SU-DHL-6 (cell line): ENCODE results near the gene NCOA1.
"Not testable (repeated sequence)": the region's sequence is repeated elsewhere in the genome, so short reads cannot be mapped to it uniquely, and the experiment has no call there.

ENCODE experiments used
- H2AFZ ChIP-seq: fragments of 200-600 bp; sonication (generic); 2 replicates; pipeline ENCODE4 v1.6.1; 2014; ENCODE audit warnings: low read depth, mild to moderate bottlenecking, moderate library complexity, mixed read lengths, antibody characterized with exemption, low read length; ENCODE audit not compliant: severe bottlenecking
- H3F3A ChIP-seq: fragments of 200-600 bp; shearing (Covaris generic); 2 replicates; pipeline ENCODE4 v1.6.0; 2016; ENCODE audit warnings: antibody characterized with exemption, mild to moderate bottlenecking; ENCODE audit not compliant: insufficient read depth
- H3K27ac ChIP-seq: fragments of 200-600 bp; sonication (generic); 2 replicates; pipeline ENCODE4 v1.5.1; 2016; ENCODE audit warnings: low read depth, mild to moderate bottlenecking, low read length, moderate library complexity, mixed read lengths
- H3K27me3 ChIP-seq: fragments of 200-600 bp; sonication (generic), shearing (Covaris generic); 2 replicates; pipeline ENCODE4 v1.6.0; 2014; ENCODE audit warnings: mild to moderate bottlenecking, low read length
- H3K36me3 ChIP-seq: fragments of 200-600 bp; sonication (generic); 2 replicates; pipeline ENCODE4 v1.6.1; 2014; ENCODE audit warnings: mild to moderate bottlenecking, low read length, mixed read lengths
- H3K4me2 ChIP-seq: fragments of 300-600, 200-600 bp; shearing (Covaris generic), sonication (generic); 2 replicates; pipeline ENCODE4 v1.6.0; 2014; ENCODE audit warnings: low read length, low read depth, mild to moderate bottlenecking; ENCODE audit not compliant: poor library complexity, severe bottlenecking
- H3K4me3 ChIP-seq: fragments of 200-600 bp; sonication (generic); 2 replicates; pipeline ENCODE4 v1.5.1; 2014; ENCODE audit warnings: antibody characterized with exemption, low read length, mild to moderate bottlenecking, mixed read lengths; ENCODE audit not compliant: insufficient read depth, poor library complexity, severe bottlenecking
- H3K79me2 ChIP-seq: fragments of 200-600 bp; sonication (generic); 2 replicates; pipeline ENCODE4 v1.6.1; 2014; ENCODE audit warnings: mild to moderate bottlenecking, low read length, moderate library complexity; ENCODE audit not compliant: insufficient read depth
- H3K9ac ChIP-seq: fragments of 200-600 bp; sonication (generic); 2 replicates; pipeline ENCODE4 v1.7.0; 2014; ENCODE audit warnings: mild to moderate bottlenecking, low read length
- H3K9me2 ChIP-seq: fragments of 200-600 bp; sonication (generic); replicated peaks from 2 replicates; pipeline ENCODE4 v1.6.1; 2014; ENCODE audit warnings: low read length; ENCODE audit not compliant: insufficient read depth
- H3K9me3 ChIP-seq: fragments of 200-600 bp; sonication (generic); 2 replicates; pipeline ENCODE4 v1.6.1; 2014; ENCODE audit warnings: low read length, mixed read lengths; ENCODE audit not compliant: insufficient read depth
- H4K20me1 ChIP-seq: fragments of 200-600 bp; sonication (generic); 2 replicates; pipeline ENCODE4 v1.6.1; 2014; ENCODE audit warnings: low read depth, mild to moderate bottlenecking, antibody characterized with exemption, low read length, moderate library complexity, mixed read lengths
- CTCF ChIP-seq: fragments of 200-600 bp; sonication (generic); IDR thresholded peaks from one replicate; pipeline ENCODE4 v1.5.1; 2017; ENCODE audit warnings: antibody characterized with exemption, mild to moderate bottlenecking, low read length, moderate library complexity; ENCODE audit not compliant: insufficient read depth, poor library complexity, severe bottlenecking
- EZH2phosphoT487 ChIP-seq: fragments of 200-600 bp; sonication (generic), shearing (Covaris generic); conservative IDR thresholded peaks from 2 replicates; pipeline ENCODE4 v1.6.1; 2018; ENCODE audit warnings: mild to moderate bottlenecking, antibody characterized with exemption, low read length, moderate library complexity, mixed read lengths

Gene NCOA1

GRCh38 chr2:24482251-24482971 is 8.6 kb upstream of the NCOA1 start:
- H4K20me1 ChIP-seq, result no peaks in the 10 kb centered on the region

DNA sequence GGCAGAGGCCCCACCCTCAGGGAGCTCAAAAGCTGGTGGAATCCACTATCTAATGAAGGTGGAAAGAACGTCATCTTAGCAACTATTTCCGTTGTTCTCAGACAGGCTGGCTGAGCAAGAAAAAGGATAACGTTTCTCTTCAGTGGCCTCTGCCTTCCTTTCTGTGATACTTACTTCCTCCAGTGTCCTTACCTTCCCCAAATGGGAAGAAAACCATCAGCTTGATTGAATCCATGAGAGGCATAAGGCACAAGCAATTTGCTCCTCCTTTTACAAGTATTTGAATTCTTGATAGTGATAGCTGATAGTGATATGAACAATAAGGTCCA is 8.1 kb upstream of the NCOA1 start:
- H3K4me3 ChIP-seq, result no peak overlapping the region

More at GRCh38 chr2:24482251-24482971, 8.6 kb upstream of the NCOA1 start:
- H3K9ac ChIP-seq, result no peak overlapping the region
- H3K4me2 ChIP-seq, result no peak overlapping the region
- no peak for TF ChIP-seq CTCF
- no peak for TF ChIP-seq EZH2phosphoT487
- H3K27me3 ChIP-seq, result no peaks in the 10 kb centered on the region
- no peaks in the 10 kb centered on the region for H3K79me2 ChIP-seq
- no peaks in the 10 kb centered on the region for H3K36me3 ChIP-seq
- no peak overlapping the region for H3K27ac ChIP-seq
- H3K9me2 ChIP-seq, result no peaks in the 10 kb centered on the region
- no peak overlapping the region for H3K4me3 ChIP-seq
- H3K9me3 ChIP-seq, result no peaks in the 10 kb centered on the region
- no peaks in the 10 kb centered on the region for H3F3A ChIP-seq
- H2AFZ ChIP-seq, result no peak overlapping the region

GRCh38 chr2:24484677-24485076 is 6.4 kb upstream of the NCOA1 start:
- not testable (repeated sequence) for H3K27ac ChIP-seq, H3K4me2 ChIP-seq, H3K79me2 ChIP-seq, H2AFZ ChIP-seq, H3K36me3 ChIP-seq, H3K9ac ChIP-seq, H4K20me1 ChIP-seq, H3K9me2 ChIP-seq, H3K9me3 ChIP-seq, H3K4me3 ChIP-seq, H3F3A ChIP-seq, H3K27me3 ChIP-seq

More for the DNA sequence above, 8.1 kb upstream of the NCOA1 start:
- H4K20me1 ChIP-seq, result no peaks in the 10 kb centered on the region
- no peak overlapping the region for H2AFZ ChIP-seq
- no peaks in the 10 kb centered on the region for H3K36me3 ChIP-seq
- H3K79me2 ChIP-seq, result no peaks in the 10 kb centered on the region
- no peak overlapping the region for H3K9ac ChIP-seq
- H3F3A ChIP-seq, result no peaks in the 10 kb centered on the region
- no peaks in the 10 kb centered on the region for H3K9me2 ChIP-seq
- TF ChIP-seq CTCF, result no peak
- TF ChIP-seq EZH2phosphoT487, result no peak
- no peaks in the 10 kb centered on the region for H3K27me3 ChIP-seq
- H3K4me2 ChIP-seq, result no peak overlapping the region
- H3K9me3 ChIP-seq, result no peaks in the 10 kb centered on the region
- no peak overlapping the region for H3K27ac ChIP-seq

DNA sequence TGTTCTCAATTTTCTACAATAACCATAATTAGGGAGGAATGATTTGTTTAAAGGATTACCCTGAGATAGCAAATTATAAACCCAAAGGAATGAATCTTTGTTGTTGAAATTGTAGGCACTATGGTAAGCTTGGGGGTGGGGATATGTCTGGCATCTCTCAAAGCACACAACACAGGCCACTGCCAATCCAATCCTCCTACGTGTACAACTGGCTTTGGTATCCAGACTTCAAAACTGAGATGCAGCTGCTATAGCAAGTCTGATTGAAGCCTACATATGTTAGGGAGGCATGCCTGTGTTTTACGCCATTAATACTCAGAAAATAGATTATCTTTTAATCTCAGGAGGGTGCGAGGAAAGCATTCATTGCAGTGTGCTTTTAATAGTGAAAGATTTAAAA is 5.9 kb upstream of the NCOA1 start:
- H3K9ac ChIP-seq, result no peak overlapping the region
- H3K27ac ChIP-seq, result no peak overlapping the region
- H3K4me3 ChIP-seq, result no peak overlapping the region
- H3K36me3 ChIP-seq, result no peaks in the 10 kb centered on the region
- no peak overlapping the region for H2AFZ ChIP-seq
- H3K9me2 ChIP-seq, result no peaks in the 10 kb centered on the region
- no peaks in the 10 kb centered on the region for H3F3A ChIP-seq
- no peaks in the 10 kb centered on the region for H3K27me3 ChIP-seq
- no peaks in the 10 kb centered on the region for H3K79me2 ChIP-seq
- no peak overlapping the region for H3K4me2 ChIP-seq
- H4K20me1 ChIP-seq, result no peaks in the 10 kb centered on the region
- TF ChIP-seq EZH2phosphoT487 (no peak), CTCF (no peak)
- no peaks in the 10 kb centered on the region for H3K9me3 ChIP-seq
